ENCODE results near the gene LARGE1.

DNA sequence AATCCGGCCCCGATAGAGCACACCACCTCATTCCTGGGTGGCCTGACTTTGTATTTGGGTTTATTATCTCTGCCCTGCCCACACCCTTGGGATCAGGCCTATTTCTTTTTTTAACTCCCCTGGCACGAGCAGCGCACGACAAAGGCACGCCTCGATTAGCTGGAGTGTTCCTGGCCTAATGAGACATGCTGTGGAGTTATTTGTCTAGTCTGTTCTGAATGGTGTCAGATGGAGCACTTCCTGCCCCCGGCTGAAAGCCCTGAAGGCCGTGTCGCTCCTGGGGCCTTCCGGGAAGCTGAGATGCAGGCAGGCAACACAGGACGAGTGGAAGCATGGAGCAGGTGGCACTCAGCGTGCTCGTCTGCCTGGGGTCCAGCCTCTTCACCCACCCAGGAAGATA lies 47.1 kb downstream of the LARGE1 start:
- TF ChIP-seq, protein P1, sequence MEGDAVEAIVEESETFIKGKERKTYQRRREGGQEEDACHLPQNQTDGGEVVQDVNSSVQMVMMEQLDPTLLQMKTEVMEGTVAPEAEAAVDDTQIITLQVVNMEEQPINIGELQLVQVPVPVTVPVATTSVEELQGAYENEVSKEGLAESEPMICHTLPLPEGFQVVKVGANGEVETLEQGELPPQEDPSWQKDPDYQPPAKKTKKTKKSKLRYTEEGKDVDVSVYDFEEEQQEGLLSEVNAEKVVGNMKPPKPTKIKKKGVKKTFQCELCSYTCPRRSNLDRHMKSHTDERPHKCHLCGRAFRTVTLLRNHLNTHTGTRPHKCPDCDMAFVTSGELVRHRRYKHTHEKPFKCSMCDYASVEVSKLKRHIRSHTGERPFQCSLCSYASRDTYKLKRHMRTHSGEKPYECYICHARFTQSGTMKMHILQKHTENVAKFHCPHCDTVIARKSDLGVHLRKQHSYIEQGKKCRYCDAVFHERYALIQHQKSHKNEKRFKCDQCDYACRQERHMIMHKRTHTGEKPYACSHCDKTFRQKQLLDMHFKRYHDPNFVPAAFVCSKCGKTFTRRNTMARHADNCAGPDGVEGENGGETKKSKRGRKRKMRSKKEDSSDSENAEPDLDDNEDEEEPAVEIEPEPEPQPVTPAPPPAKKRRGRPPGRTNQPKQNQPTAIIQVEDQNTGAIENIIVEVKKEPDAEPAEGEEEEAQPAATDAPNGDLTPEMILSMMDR (IDR thresholded peaks at IDR 0.05; ENCODE audit: low read length), result no peak
- TF ChIP-seq EZH2 (IDR thresholded peaks at IDR 0.05; ENCODE audit: borderline replicate concordance, low read length), result no peak
